GM21619 (cell line): Measurements from ENCODE around the gene OR52E4.

Experiments used
- ATAC-seq: cut with Tn5 transposase; IDR thresholded peaks from one replicate; pipeline ENCODE4 v1.9.1; 2021; ENCODE audit not compliant: unreplicated experiment

The OR52E4 gene

GRCh38 chr11:5880329-5880728 is at the start of gene OR52E4:
TSS of gene OR52E4 (plus strand) at chr11:5880629. CDS start at chr11:5884293, 3,664 bp downstream.
- no peak for ATAC-seq

- ATAC-seq = no peak
Measured at GRCh38 chr11:5831196-5831829, 49.1 kb upstream of the OR52E4 start.

GRCh38 chr11:5833446-5833845 is 47.0 kb upstream of the OR52E4 start:
- ATAC-seq = no peak

- ATAC-seq = no peak
Measured at GRCh38 chr11:5837695-5838094, 42.7 kb upstream of the OR52E4 start.

- no peak for ATAC-seq
Measured at GRCh38 chr11:5841797-5842196, 38.6 kb upstream of the OR52E4 start, which contains the start of gene OR52E6. TSS of gene OR52E6 (minus strand) at chr11:5841897. CDS start at chr11:5841897, 0 bp downstream.

GRCh38 chr11:5846701-5847100 is 33.7 kb upstream of the OR52E4 start:
- ATAC-seq = no peak

- no peak for ATAC-seq
Measured at GRCh38 chr11:5847711-5848110, 32.7 kb upstream of the OR52E4 start.

- ATAC-seq = no peak
Measured at GRCh38 chr11:5851002-5851401, 29.4 kb upstream of the OR52E4 start.

- ATAC-seq = no peak
Measured at GRCh38 chr11:5857590-5857989, 22.8 kb upstream of the OR52E4 start, which contains the start of gene OR52E8. TSS of gene OR52E8 (minus strand) at chr11:5857690. CDS start at chr11:5857690, 0 bp downstream.

GRCh38 chr11:5865826-5866225 is 14.6 kb upstream of the OR52E4 start:
- no peak for ATAC-seq

- ATAC-seq = no peak
Measured at GRCh38 chr11:5878564-5878963, 1.9 kb upstream of the OR52E4 start.

GRCh38 chr11:5881756-5882155 is 1.3 kb downstream of the OR52E4 start:
- ATAC-seq = no peak

- ATAC-seq = no peak
Measured at GRCh38 chr11:5887172-5887571, 6.7 kb downstream of the OR52E4 start.

GRCh38 chr11:5887661-5888060 is 7.2 kb downstream of the OR52E4 start:
- ATAC-seq = no peak

- ATAC-seq = no peak
Measured at GRCh38 chr11:5891216-5891800, 10.9 kb downstream of the OR52E4 start.

GRCh38 chr11:5892908-5893307 is 12.5 kb downstream of the OR52E4 start, which contains the start of gene OR52E5:
TSS of gene OR52E5 (plus strand) at chr11:5893208. CDS start at chr11:5900777, 7,569 bp downstream.
- ATAC-seq = no peak

GRCh38 chr11:5899534-5899933 is 19.1 kb downstream of the OR52E4 start:
- no peak for ATAC-seq

GRCh38 chr11:5910540-5910939 is 30.1 kb downstream of the OR52E4 start:
- no peak for ATAC-seq

- peak; percentile 93 for ATAC-seq
Measured at GRCh38 chr11:5922749-5923426, 42.5 kb downstream of the OR52E4 start.

- peak; percentile 62 for ATAC-seq
Measured at GRCh38 chr11:5923427-5923776, 43.0 kb downstream of the OR52E4 start.

GRCh38 chr11:5923794-5924193 is 43.4 kb downstream of the OR52E4 start:
- ATAC-seq = peak; percentile 16

GRCh38 chr11:5928271-5928670 is 47.8 kb downstream of the OR52E4 start:
- no peak for ATAC-seq
